Measurements from ENCODE around the gene TMA7. TPM values are rescaled to one million over a fixed set of nuclear protein-coding genes. Genes with fewer than 3 reads are reported as not detected.

TMA7 gene
- total and polyA plus RNA-seq, 2 of the 13 experiments (the other 11 are each of a cell fraction or from before 2014, with no cell fraction given), result 100 to 486 TPM

GRCh38 chr3:48409291-48410201 lies 30.5 kb upstream of the TMA7 start:
- FAIRE-seq, result no peak
- TF ChIP-seq ZBTB3 (CRISPR knock-in tag; IDR thresholded peaks at IDR 0.05; ENCODE audit: borderline replicate concordance, low read depth) (no peak), ZNF446 (CRISPR knock-in tag; IDR thresholded peaks at IDR 0.05) (no peak), ZNF609 (CRISPR knock-in tag; IDR thresholded peaks at IDR 0.05; ENCODE audit: borderline replicate concordance) (no peak), ZNF543 (CRISPR knock-in tag; IDR thresholded peaks at IDR 0.05) (no peak), ZBTB38 (CRISPR knock-in tag; IDR thresholded peaks at IDR 0.05) (no peak), RBFOX2 (IDR thresholded peaks at IDR 0.05; ENCODE audit: low read depth, low read length) (peak; percentile 67; the same call in 1 of the 2 replicates), RBM39 (IDR thresholded peaks at IDR 0.05; ENCODE audit: low read depth, low read length, poor library complexity, severe bottlenecking) (no peak), CCAR2 (optimal IDR thresholded peaks at IDR 0.05; ENCODE audit: low read depth, low read length) (no peak), ZFAT (CRISPR knock-in tag; conservative IDR thresholded peaks at IDR 0.05) (no peak), KMT2A (CRISPR knock-in tag; IDR thresholded peaks at IDR 0.05) (no peak), SNRNP70 (IDR thresholded peaks at IDR 0.05; ENCODE audit: low read depth, low read length) (no peak), AGO2 (optimal IDR thresholded peaks at IDR 0.05; ENCODE audit: low read depth, low read length) (peak; percentile 82), ZNF792 (CRISPR knock-in tag; IDR thresholded peaks at IDR 0.05) (no peak), ZNF83 (CRISPR knock-in tag; IDR thresholded peaks at IDR 0.05; ENCODE audit: borderline replicate concordance) (no peak)
- TF ChIP-seq, protein P1, sequence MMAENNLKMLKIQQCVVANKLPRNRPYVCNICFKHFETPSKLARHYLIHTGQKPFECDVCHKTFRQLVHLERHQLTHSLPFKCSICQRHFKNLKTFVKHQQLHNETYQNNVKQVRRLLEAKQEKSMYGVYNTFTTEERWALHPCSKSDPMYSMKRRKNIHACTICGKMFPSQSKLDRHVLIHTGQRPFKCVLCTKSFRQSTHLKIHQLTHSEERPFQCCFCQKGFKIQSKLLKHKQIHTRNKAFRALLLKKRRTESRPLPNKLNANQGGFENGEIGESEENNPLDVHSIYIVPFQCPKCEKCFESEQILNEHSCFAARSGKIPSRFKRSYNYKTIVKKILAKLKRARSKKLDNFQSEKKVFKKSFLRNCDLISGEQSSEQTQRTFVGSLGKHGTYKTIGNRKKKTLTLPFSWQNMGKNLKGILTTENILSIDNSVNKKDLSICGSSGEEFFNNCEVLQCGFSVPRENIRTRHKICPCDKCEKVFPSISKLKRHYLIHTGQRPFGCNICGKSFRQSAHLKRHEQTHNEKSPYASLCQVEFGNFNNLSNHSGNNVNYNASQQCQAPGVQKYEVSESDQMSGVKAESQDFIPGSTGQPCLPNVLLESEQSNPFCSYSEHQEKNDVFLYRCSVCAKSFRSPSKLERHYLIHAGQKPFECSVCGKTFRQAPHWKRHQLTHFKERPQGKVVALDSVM (CRISPR knock-in tag; IDR thresholded peaks at IDR 0.05), result no peak

More at GRCh38 chr3:48409291-48410201, 30.5 kb upstream of the TMA7 start:
- ATAC-seq, result no peak
- no peak for DNase-seq (ENCODE audit: low spot score)
- POLR2A ChIA-PET, result interaction anchor here (0.9 to 1.5 kb wide), 3 partner anchors 10 to 30 kb away, joined by 3 to 5 read pairs (median 3); partner anchors contain the start of genes CCDC51 and TMA7
- H3K9me3 ChIP-seq (ENCODE audit: low read length), result no peaks in the 10 kb centered on the region
- H3K4me1 ChIP-seq (ENCODE audit: insufficient read depth, low read length), result no peaks in the 10 kb centered on the region
- H3K36me3 ChIP-seq (replicated peaks in 1 of 2; ENCODE audit: control insufficient read depth in 1 of 2, insufficient read depth in 2 of 2, low read length in 2 of 2), result peaks cover 85 to 100% of the 10 kb centered on the region in 2 experiments
- no peak overlapping the region for H3K4me2 ChIP-seq (ENCODE audit: low read depth, low read length)
- intact Hi-C loops (cut with micrococcal nuclease; ENCODE audit: unreplicated experiment) (no loop called here), in situ Hi-C loops (cut with HindIII; ENCODE audit: extremely low pct_ligation_motif_present, low pct_unique_long_range_greater_than_20kb) (no loop called here)
- no peak overlapping the region for H3K27ac ChIP-seq (ENCODE audit: extremely low read length, insufficient read depth, low read length)
- H3K4me3 ChIP-seq (replicated peaks in 1 of 3; ENCODE audit: insufficient read depth in 1 of 3, low read depth in 2 of 3, low read length in 3 of 3), result no peak overlapping the region
- BruUV-seq (replicated peaks), result no TSS peak
- CTCF ChIA-PET (ENCODE audit: low intra/inter-chr PET ratio, low total read pairs), result interaction anchor here (1.6 kb wide), 1 partner anchor 26 kb away, joined by 5 read pairs; no protein-coding TSS in a partner anchor
- 98% methylated on average over 17 of the region's 31 CpGs for WGBS (ENCODE audit: low lambda C conversion rate)
- no peak overlapping the region for H3K9ac ChIP-seq (ENCODE audit: insufficient read depth, low read depth, low read length)
- H2AFZ ChIP-seq (ENCODE audit: low read length), result no peak overlapping the region
- no peaks in the 10 kb centered on the region for H3K79me2 ChIP-seq (ENCODE audit: insufficient read depth, low read length)
- H3K27me3 ChIP-seq (ENCODE audit: control insufficient read depth in 1 of 2, insufficient read depth in 2 of 2, low read length in 2 of 2), result no peaks in the 10 kb centered on the region
- H4K20me1 ChIP-seq (ENCODE audit: insufficient read depth, low read length), result peaks cover 12% of the 10 kb centered on the region; the same call in 1 of the 2 replicates
